ENCODE measurements around the gene ITPRID2. TPM values are rescaled to one million over a fixed set of nuclear protein-coding genes. Genes with fewer than 3 reads are reported as not detected.

The ITPRID2 gene
- total RNA-seq (ENCODE audit: low replicate concordance) = 109 and 137 TPM in 2 replicates
- long read RNA-seq, transcript ITPRID2-212 (2 exons, 2,526 nt) = major isoform, 12 of 61 reads
- long read RNA-seq, partial matches to known transcripts = 34 of 61 reads
- long read RNA-seq, other reads (novel, unspliced or antisense) = 15 of 61 reads

GRCh38 chr2:181891258-181891965 lies at the start of gene ITPRID2:
TSS of gene ITPRID2 (plus strand) at chr2:181891730. CDS start at chr2:181892067, 337 bp downstream.
- peak within 1 kb of the TSS; percentile 97 for H3K4me3 Mint-ChIP-seq
- H3K4me1 Mint-ChIP-seq (ENCODE audit: unreplicated experiment) = peaks cover 35% of the 10 kb centered on the region
- H3K36me3 Mint-ChIP-seq = peaks cover 8% of the 10 kb centered on the region
- peak within 1 kb of the TSS; percentile 91 for H3K27ac Mint-ChIP-seq
- no peak for DNase-seq (ENCODE audit: extremely low spot score, unreplicated experiment)
- H3K9me3 Mint-ChIP-seq = no peaks in the 10 kb centered on the region
- TF ChIP-seq CTCF (conservative IDR thresholded peaks at IDR 0.05) = no peak
- H3K27me3 Mint-ChIP-seq = no peaks in the 10 kb centered on the region

GRCh38 chr2:181844551-181845290 lies 46.8 kb upstream of the ITPRID2 start:
- no peak for TF ChIP-seq CTCF (conservative IDR thresholded peaks at IDR 0.05)
- H3K4me3 Mint-ChIP-seq = no peak overlapping the region
- no peaks in the 10 kb centered on the region for H3K36me3 Mint-ChIP-seq
- H3K4me1 Mint-ChIP-seq (ENCODE audit: unreplicated experiment) = peaks cover 13% of the 10 kb centered on the region
- no peak overlapping the region for H3K27ac Mint-ChIP-seq
- H3K9me3 Mint-ChIP-seq = no peaks in the 10 kb centered on the region
- no peak for DNase-seq (ENCODE audit: extremely low spot score, unreplicated experiment)
- H3K27me3 Mint-ChIP-seq = no peaks in the 10 kb centered on the region

- H3K27ac Mint-ChIP-seq = no peak overlapping the region
- H3K9me3 Mint-ChIP-seq = no peaks in the 10 kb centered on the region
- no peak overlapping the region for H3K4me3 Mint-ChIP-seq
- no peaks in the 10 kb centered on the region for H3K27me3 Mint-ChIP-seq
- TF ChIP-seq CTCF (conservative IDR thresholded peaks at IDR 0.05) = no peak
- H3K36me3 Mint-ChIP-seq = no peaks in the 10 kb centered on the region
- peaks cover 8% of the 10 kb centered on the region for H3K4me1 Mint-ChIP-seq (ENCODE audit: unreplicated experiment)
- DNase-seq (ENCODE audit: extremely low spot score, unreplicated experiment) = no peak
Observed at GRCh38 chr2:181846399-181847197, 44.9 kb upstream of the ITPRID2 start.

GRCh38 chr2:181847198-181847556 lies 44.4 kb upstream of the ITPRID2 start:
- Mint-ChIP-seq H3K4me3 (no peak overlapping the region), H3K27me3 (no peaks in the 10 kb centered on the region), H3K27ac (no peak overlapping the region), H3K36me3 (no peaks in the 10 kb centered on the region), H3K4me1 (ENCODE audit: unreplicated experiment) (peaks cover 8% of the 10 kb centered on the region), H3K9me3 (no peaks in the 10 kb centered on the region)
- DNase-seq (ENCODE audit: extremely low spot score, unreplicated experiment) = no peak
- TF ChIP-seq CTCF (conservative IDR thresholded peaks at IDR 0.05) = no peak

GRCh38 chr2:181847702-181848101 lies 43.8 kb upstream of the ITPRID2 start:
- DNase-seq (ENCODE audit: extremely low spot score, unreplicated experiment) = no peak

More at GRCh38 chr2:181847702-181848101, 43.8 kb upstream of the ITPRID2 start:
- Mint-ChIP-seq H3K9me3 (no peaks in the 10 kb centered on the region), H3K27ac (no peak overlapping the region), H3K27me3 (no peaks in the 10 kb centered on the region), H3K4me1 (ENCODE audit: unreplicated experiment) (peaks cover 8% of the 10 kb centered on the region), H3K36me3 (no peaks in the 10 kb centered on the region), H3K4me3 (no peak overlapping the region)
- TF ChIP-seq CTCF (conservative IDR thresholded peaks at IDR 0.05) = no peak

Data from type B pancreatic cell (in vitro differentiated cells).